K562 (cell line): ENCODE measurements around the gene MYPN.

ENCODE experiments used
- CTCF ChIP-seq, 3 experiments: IDR thresholded peaks in 2 of 3; conservative IDR thresholded peaks in 1 of 3; 2 replicates each; pipeline ENCODE4 v1.5.1; 2011 to 2012; ENCODE audit warnings: low read length in 3 of 3, mild to moderate bottlenecking in 3 of 3, control low read depth in 2 of 3, improper control_type of control experiment in 1 of 3, inconsistent platforms in 1 of 3, low read depth in 1 of 3, mixed read lengths in 1 of 3, moderate library complexity in 1 of 3; ENCODE audit not compliant: insufficient read depth in 2 of 3
- E2F4 ChIP-seq: sonication (generic); formaldehyde crosslinking; IDR thresholded peaks from 2 replicates; pipeline ENCODE4 v1.8.0; 2022; ENCODE audit warnings: mild to moderate bottlenecking, low read depth, missing genetic modification reagents
- FOSL1 ChIP-seq: fragments of 200-800 bp; sonication (Bioruptor generic); conservative IDR thresholded peaks from 2 replicates; pipeline ENCODE4 v1.6.1; 2016; ENCODE audit warnings: missing genetic modification characterization, missing compliant biosample characterization
- JUN ChIP-seq, 2 experiments: sonication (generic) in 1 of 2; formaldehyde crosslinking in 1 of 2; IDR thresholded peaks; 2 replicates each; pipeline versions ENCODE4 v1.6.1 to v1.8.0; 2012 to 2022; ENCODE audit warnings: borderline replicate concordance in 2 of 2, mild to moderate bottlenecking in 2 of 2, improper control_type of control experiment in 1 of 2, low read depth in 1 of 2, low read length in 1 of 2, missing genetic modification reagents in 1 of 2
- KLF16 ChIP-seq: IDR thresholded peaks from 2 replicates; pipeline ENCODE4 v1.6.1; 2016; ENCODE audit warnings: antibody characterized with exemption
- KLF6 ChIP-seq: fragments of 250-450 bp; sonication (Bioruptor Pico); IDR thresholded peaks from 2 replicates; pipeline ENCODE4 v1.4.0; 2020; ENCODE audit warnings: mild to moderate bottlenecking, moderate library complexity, borderline replicate concordance
- NCOA2 ChIP-seq, 2 experiments: fragments of 450-650 bp; IDR thresholded peaks; 2 replicates each; pipeline ENCODE4 v1.6.1; 2018; ENCODE audit warnings: mild to moderate bottlenecking in 2 of 2, moderate library complexity in 1 of 2; ENCODE audit not compliant: partially characterized antibody in 2 of 2
- NELFE ChIP-seq: IDR thresholded peaks from 2 replicates; pipeline ENCODE4 v1.6.1; 2011; ENCODE audit warnings: mild to moderate bottlenecking; ENCODE audit not compliant: insufficient read depth, insufficient read length
- PHF8 ChIP-seq: fragments of 200-600 bp; sonication (generic); IDR thresholded peaks from 2 replicates; pipeline ENCODE4 v1.6.1; 2012; ENCODE audit warnings: mixed run types, mild to moderate bottlenecking, inconsistent platforms, low read length, moderate library complexity, borderline replicate concordance
- PTRF ChIP-seq: fragments of 450-650 bp; IDR thresholded peaks from 2 replicates; pipeline ENCODE4 v1.6.1; 2016; ENCODE audit warnings: mild to moderate bottlenecking, missing genetic modification characterization, missing compliant biosample characterization
- SMAD4 ChIP-seq: fragments of 250-450 bp; sonication (Bioruptor Pico); conservative IDR thresholded peaks from 2 replicates; pipeline ENCODE4 v1.8.0; 2021; ENCODE audit warnings: inconsistent platforms, mild to moderate bottlenecking, moderate library complexity
- TAF1 ChIP-seq: IDR thresholded peaks from 2 replicates; pipeline ENCODE4 v1.6.1; 2011; ENCODE audit warnings: mild to moderate bottlenecking, low read length, moderate library complexity; ENCODE audit not compliant: insufficient read depth, control insufficient read depth, severe bottlenecking; ENCODE audit errors: extremely low read depth
- XRCC5 ChIP-seq: fragments of 200-400 bp; formaldehyde crosslinking; IDR thresholded peaks from 2 replicates; pipeline ENCODE4 v1.6.1; 2017; ENCODE audit warnings: low read depth, mild to moderate bottlenecking, low read length
- ZNF766 ChIP-seq: fragments of 200-800 bp; sonication (Bioruptor generic); conservative IDR thresholded peaks from 2 replicates; pipeline ENCODE4 v1.6.1; 2016; ENCODE audit warnings: missing genetic modification characterization, missing compliant biosample characterization

GRCh38 chr10:68163735-68164134, 54.4 kb downstream of the MYPN start:
- no peak for TF ChIP-seq SMAD4 (CRISPR knock-in tag)
- TF ChIP-seq E2F4 (CRISPR knock-in tag) = no peak
- no peak for TF ChIP-seq NELFE
- TF ChIP-seq CTCF (IDR thresholded peaks at IDR 0.05 in 2 of 3, conservative IDR thresholded peaks at IDR 0.05 in 1 of 3; ENCODE audit: insufficient read depth in 2 of 3, low read depth in 1 of 3, low read length in 3 of 3) = no peak
- no peak for TF ChIP-seq PTRF (tag)
- no peak for TF ChIP-seq JUN (IDR thresholded peaks at IDR 0.05; ENCODE audit: borderline replicate concordance, low read depth, low read length)
- no peak for TF ChIP-seq JUN (CRISPR knock-in tag; IDR thresholded peaks at IDR 0.05; ENCODE audit: borderline replicate concordance)
- no peak for TF ChIP-seq PHF8
- no peak for TF ChIP-seq KLF16
- TF ChIP-seq NCOA2 (IDR thresholded peaks at IDR 0.05; ENCODE audit: partially characterized antibody in 2 of 2) = no peak
- TF ChIP-seq KLF6 (CRISPR knock-in tag) = no peak
- TF ChIP-seq ZNF766 = no peak
- TF ChIP-seq FOSL1 (tag) = no peak
- TF ChIP-seq TAF1 = no peak
- TF ChIP-seq XRCC5 = no peak
